ENCODE results near the gene STK38.

GRCh38 chr6:36463676-36464075 is 83.6 kb downstream of the STK38 start:
- TF ChIP-seq, protein P1, sequence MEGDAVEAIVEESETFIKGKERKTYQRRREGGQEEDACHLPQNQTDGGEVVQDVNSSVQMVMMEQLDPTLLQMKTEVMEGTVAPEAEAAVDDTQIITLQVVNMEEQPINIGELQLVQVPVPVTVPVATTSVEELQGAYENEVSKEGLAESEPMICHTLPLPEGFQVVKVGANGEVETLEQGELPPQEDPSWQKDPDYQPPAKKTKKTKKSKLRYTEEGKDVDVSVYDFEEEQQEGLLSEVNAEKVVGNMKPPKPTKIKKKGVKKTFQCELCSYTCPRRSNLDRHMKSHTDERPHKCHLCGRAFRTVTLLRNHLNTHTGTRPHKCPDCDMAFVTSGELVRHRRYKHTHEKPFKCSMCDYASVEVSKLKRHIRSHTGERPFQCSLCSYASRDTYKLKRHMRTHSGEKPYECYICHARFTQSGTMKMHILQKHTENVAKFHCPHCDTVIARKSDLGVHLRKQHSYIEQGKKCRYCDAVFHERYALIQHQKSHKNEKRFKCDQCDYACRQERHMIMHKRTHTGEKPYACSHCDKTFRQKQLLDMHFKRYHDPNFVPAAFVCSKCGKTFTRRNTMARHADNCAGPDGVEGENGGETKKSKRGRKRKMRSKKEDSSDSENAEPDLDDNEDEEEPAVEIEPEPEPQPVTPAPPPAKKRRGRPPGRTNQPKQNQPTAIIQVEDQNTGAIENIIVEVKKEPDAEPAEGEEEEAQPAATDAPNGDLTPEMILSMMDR (conservative IDR thresholded peaks at IDR 0.05), result no peak
- TF ChIP-seq EZH2 (IDR thresholded peaks at IDR 0.05; ENCODE audit: low read depth), result no peak
